H9 (cell line): ENCODE measurements around the gene LIM2. TPM values are rescaled to one million over a fixed set of nuclear protein-coding genes. Genes with fewer than 3 reads are reported as not detected.

ENCODE experiments used
- DNase-seq: peaks from one replicate; pipeline ENCODE4 v3.0.0-alpha.2; 2017
- H2AFZ ChIP-seq: one replicate; pipeline ENCODE4 v1.6.1; 2013; ENCODE audit warnings: mild to moderate bottlenecking, low read length, control low read depth, moderate library complexity
- H2AK5ac ChIP-seq: 2 replicates; pipeline ENCODE4 v1.6.1; 2013; ENCODE audit warnings: low read length, control low read depth, mixed read lengths; ENCODE audit not compliant: insufficient read length
- H2BK120ac ChIP-seq: one replicate; pipeline ENCODE4 v1.6.1; 2013; ENCODE audit warnings: low read depth, mild to moderate bottlenecking, low read length, control low read depth, inconsistent platforms; ENCODE audit not compliant: poor library complexity, severe bottlenecking
- H2BK12ac ChIP-seq: 2 replicates; pipeline ENCODE4 v1.6.1; 2013; ENCODE audit warnings: low read length, control low read depth, mixed read lengths, low read depth; ENCODE audit not compliant: insufficient read length
- H2BK15ac ChIP-seq: 2 replicates; pipeline ENCODE4 v1.6.1; 2013; ENCODE audit warnings: low read depth, low read length, control low read depth
- H2BK20ac ChIP-seq: one replicate; pipeline ENCODE4 v1.6.1; 2013; ENCODE audit warnings: low read depth, mild to moderate bottlenecking, low read length, control low read depth, inconsistent platforms; ENCODE audit not compliant: poor library complexity, severe bottlenecking
- H2BK5ac ChIP-seq: 2 replicates; pipeline ENCODE4 v1.6.1; 2013; ENCODE audit warnings: low read length, control low read depth, mixed read lengths; ENCODE audit not compliant: insufficient read length
- H3K14ac ChIP-seq: 2 replicates; pipeline ENCODE4 v1.6.1; 2013; ENCODE audit warnings: low read length, control low read depth; ENCODE audit not compliant: insufficient read depth
- H3K18ac ChIP-seq: 2 replicates; pipeline ENCODE4 v1.6.1; 2013; ENCODE audit warnings: low read depth, mild to moderate bottlenecking, mixed read lengths, low read length, control low read depth; ENCODE audit not compliant: insufficient read length
- H3K23ac ChIP-seq: 2 replicates; pipeline ENCODE4 v1.6.1; 2013; ENCODE audit warnings: low read length, control low read depth, mixed read lengths, low read depth; ENCODE audit not compliant: insufficient read length
- H3K23me2 ChIP-seq: 2 replicates; pipeline ENCODE4 v1.6.1; 2013; ENCODE audit warnings: low read depth, mild to moderate bottlenecking, mixed read lengths, low read length, control low read depth; ENCODE audit not compliant: insufficient read length, poor library complexity, severe bottlenecking
- H3K27ac ChIP-seq: 2 replicates; pipeline ENCODE4 v1.5.1; 2013; ENCODE audit warnings: low read length, control low read depth, mixed read lengths, low read depth; ENCODE audit not compliant: insufficient read length
- H3K27me3 ChIP-seq: 2 replicates; pipeline ENCODE4 v1.6.1; 2013; ENCODE audit warnings: low read length, control low read depth, inconsistent platforms; ENCODE audit not compliant: insufficient read depth
- H3K4ac ChIP-seq: 2 replicates; pipeline ENCODE4 v1.6.1; 2013; ENCODE audit warnings: low read depth, mild to moderate bottlenecking, control low read depth, inconsistent platforms, low read length, moderate library complexity
- H3K4me1 ChIP-seq: 2 replicates; pipeline ENCODE4 v1.6.1; 2013; ENCODE audit warnings: low read length, control low read depth, inconsistent platforms; ENCODE audit not compliant: insufficient read depth
- H3K4me2 ChIP-seq: 2 replicates; pipeline ENCODE4 v1.6.1; 2013; ENCODE audit warnings: low read length, control low read depth, mixed read lengths; ENCODE audit not compliant: insufficient read length, insufficient read depth
- H3K56ac ChIP-seq: 2 replicates; pipeline ENCODE4 v1.6.1; 2013; ENCODE audit warnings: low read depth, mild to moderate bottlenecking, mixed read lengths, low read length, control low read depth; ENCODE audit not compliant: insufficient read length
- H3K79me1 ChIP-seq: 2 replicates; pipeline ENCODE4 v1.6.1; 2013; ENCODE audit warnings: low read depth, mild to moderate bottlenecking, moderate library complexity, low read length, control low read depth, inconsistent platforms; ENCODE audit not compliant: insufficient read depth, poor library complexity, severe bottlenecking
- H3K79me2 ChIP-seq: 2 replicates; pipeline ENCODE4 v1.6.1; 2013; ENCODE audit warnings: low read length, control low read depth, inconsistent platforms; ENCODE audit not compliant: insufficient read depth
- H3K9ac ChIP-seq: 2 replicates; pipeline ENCODE4 v1.6.1; 2013; ENCODE audit warnings: low read length, control low read depth, mixed read lengths; ENCODE audit not compliant: insufficient read length; ENCODE audit errors: extremely low read depth
- H3K9me3 ChIP-seq: one replicate; pipeline ENCODE4 v1.6.1; 2013; ENCODE audit warnings: low read depth, low read length, inconsistent platforms; ENCODE audit not compliant: control insufficient read depth
- H3T11ph ChIP-seq: one replicate; pipeline ENCODE4 v1.6.1; 2013; ENCODE audit warnings: mild to moderate bottlenecking, low read length, control low read depth, inconsistent platforms
- H4K20me1 ChIP-seq: one replicate; pipeline ENCODE4 v1.6.1; 2013; ENCODE audit not compliant: control insufficient read depth, insufficient read length, insufficient read depth
- H4K5ac ChIP-seq: 2 replicates; pipeline ENCODE4 v1.6.1; 2013; ENCODE audit warnings: low read depth, mild to moderate bottlenecking, mixed read lengths, low read length, control low read depth; ENCODE audit not compliant: insufficient read length
- H4K8ac ChIP-seq: replicated peaks from 2 replicates; pipeline ENCODE4 v1.6.1; 2013; ENCODE audit warnings: low read length, control low read depth, mixed read lengths, low read depth; ENCODE audit not compliant: insufficient read length
- H4K91ac ChIP-seq: 2 replicates; pipeline ENCODE4 v1.6.1; 2013; ENCODE audit warnings: low read depth, mild to moderate bottlenecking, moderate library complexity, mixed read lengths, low read length, control low read depth; ENCODE audit not compliant: insufficient read length
- H3K27ac Mint-ChIP-seq, 3 experiments: 2 replicates in 2 of 3; 3 replicates in 1 of 3; pipeline ENCODE4 v1.8.0; 2020 to 2021; ENCODE audit warnings: mixed read lengths in 3 of 3, mild to moderate bottlenecking in 1 of 3, moderate library complexity in 1 of 3
- H3K27me3 Mint-ChIP-seq: 2 replicates; pipeline ENCODE4 v1.8.0; 2021; ENCODE audit warnings: low read depth, mild to moderate bottlenecking, moderate library complexity, mixed read lengths
- H3K36me3 Mint-ChIP-seq, 3 experiments: 2 replicates in 2 of 3; 3 replicates in 1 of 3; pipeline ENCODE4 v1.8.0; 2020 to 2021; ENCODE audit warnings: low read depth in 3 of 3, mixed read lengths in 3 of 3; ENCODE audit not compliant: insufficient read depth in 1 of 3
- H3K4me1 Mint-ChIP-seq, 2 experiments: 2 replicates each; pipeline ENCODE4 v1.8.0; 2020; ENCODE audit warnings: mixed read lengths in 2 of 2
- H3K4me3 Mint-ChIP-seq, 2 experiments: 2 replicates in 1 of 2; 3 replicates in 1 of 2; pipeline ENCODE4 v1.8.0; 2020 to 2021; ENCODE audit warnings: mild to moderate bottlenecking in 2 of 2, mixed read lengths in 2 of 2, moderate library complexity in 1 of 2
- H3K9me3 Mint-ChIP-seq, 2 experiments: 2 replicates in 1 of 2; 3 replicates in 1 of 2; pipeline ENCODE4 v1.8.0; 2020; ENCODE audit warnings: mild to moderate bottlenecking in 2 of 2, mixed read lengths in 2 of 2, moderate library complexity in 1 of 2
- CTCF ChIP-seq: fragments of 200-600 bp; sonication (generic); conservative IDR thresholded peaks from 3 replicates; pipeline ENCODE4 v1.8.0; 2021; ENCODE audit warnings: antibody characterized with exemption, mild to moderate bottlenecking
- WGBS: extraction: QIAGEN DNeasy Blood & Tissue Kit; methylation state at CpG from one replicate; pipeline ENCODE4 v1.1.7; 2013; ENCODE audit warnings: missing lambda C conversion rate, low lambda C conversion rate, mixed read lengths; ENCODE audit not compliant: insufficient read length; ENCODE audit errors: extremely low coverage; 5-methylcytosine and 5-hydroxymethylcytosine counted together
- long read RNA-seq: library from polyadenylated mRNA; unstranded; transcript quantifications from one replicate; pipeline ENCODE4 v2.0.0, GENCODE V29; 2020
- total RNA-seq: library from RNA; stranded (reverse); gene quantifications from 2 replicates; pipeline ENCODE4 v1.2.1, GENCODE V29; 2021

LIM2 gene, protein sequence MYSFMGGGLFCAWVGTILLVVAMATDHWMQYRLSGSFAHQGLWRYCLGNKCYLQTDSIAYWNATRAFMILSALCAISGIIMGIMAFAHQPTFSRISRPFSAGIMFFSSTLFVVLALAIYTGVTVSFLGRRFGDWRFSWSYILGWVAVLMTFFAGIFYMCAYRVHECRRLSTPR
- not detected in 2 replicates for total RNA-seq
- long read RNA-seq: 0 reads

DNA sequence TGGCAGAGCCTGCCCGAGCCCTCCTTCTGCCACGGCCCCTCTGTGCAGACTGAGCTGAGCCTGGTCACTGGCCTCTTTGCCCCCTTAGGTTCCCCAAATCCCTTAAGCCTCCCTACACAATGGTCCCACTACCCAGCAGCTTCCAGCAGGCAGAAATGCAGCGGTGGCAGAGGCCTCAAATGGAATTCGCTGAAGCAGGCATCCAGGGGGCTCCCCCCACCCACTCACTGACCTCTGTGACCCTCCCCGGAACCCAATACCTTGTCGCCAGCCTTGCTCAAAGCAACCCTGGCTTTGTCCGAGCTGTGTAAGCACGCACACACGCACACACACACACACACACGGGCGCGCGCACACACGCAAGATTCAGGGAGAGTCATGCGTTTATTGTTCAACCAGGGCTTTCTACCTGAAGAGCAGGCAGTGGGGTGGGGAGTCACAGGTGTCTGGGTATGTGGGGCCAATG, at the start of gene LIM2:
Gene LIM2 (minus strand): TSS at position 51 of the 466 bp plus-strand sequence. CDS start 531 bp downstream, outside the sequence.
- Histone ChIP-seq H3K14ac (no peak within 1 kb of the TSS), H3K56ac (no peak within 1 kb of the TSS), H3K79me1 (no peaks in the 10 kb centered on the region), H3K79me2 (no peaks in the 10 kb centered on the region), H2BK12ac (no peak within 1 kb of the TSS), H2AFZ (no peak within 1 kb of the TSS), H3K9ac (no peak within 1 kb of the TSS), H3K27ac (no peak within 1 kb of the TSS), H4K91ac (no peak within 1 kb of the TSS), H4K8ac (no peak within 1 kb of the TSS), H3K18ac (no peak within 1 kb of the TSS), H2BK5ac (no peak within 1 kb of the TSS), H3K23ac (no peak within 1 kb of the TSS), H3K9me3 (no peaks in the 10 kb centered on the region), H3K4ac (no peak within 1 kb of the TSS), H4K5ac (no peak within 1 kb of the TSS), H4K20me1 (no peaks in the 10 kb centered on the region), H2BK20ac (no peak within 1 kb of the TSS), H3K4me2 (no peak within 1 kb of the TSS), H2BK120ac (no peak within 1 kb of the TSS), H3K27me3 (no peaks in the 10 kb centered on the region), H3K4me1 (no peaks in the 10 kb centered on the region), H2BK15ac (no peak within 1 kb of the TSS), H3T11ph (no peak within 1 kb of the TSS), H3K23me2 (no peaks in the 10 kb centered on the region), H2AK5ac (no peak within 1 kb of the TSS)
- no peaks in the 10 kb centered on the region for H3K36me3 Mint-ChIP-seq
- H3K9me3 Mint-ChIP-seq: no peaks in the 10 kb centered on the region; a peak in 1 of 5 replicates
- DNase-seq: no peak
- H3K4me3 Mint-ChIP-seq: no peak within 1 kb of the TSS; a peak in 1 of 5 replicates
- peaks cover 7 to 27% of the 10 kb centered on the region in 2 experiments for H3K4me1 Mint-ChIP-seq
- H3K27me3 Mint-ChIP-seq: peaks cover 3% of the 10 kb centered on the region
- TF ChIP-seq CTCF: no peak
- no CpG with 5 or more reads among the region's 15 CpGs for WGBS
- H3K27ac Mint-ChIP-seq: peak within 1 kb of the TSS in 1 of 3 experiments; percentile 72; a peak in 2 of 7 replicates
